GM19240 (cell line): ENCODE results near the gene NHS.

Source experiments
- DNase-seq: peaks from one replicate; pipeline ENCODE4 v3.0.0; 2011; ENCODE audit warnings: low spot score; ENCODE audit not compliant: insufficient read length

NHS gene

GRCh38 chrX:17616936-17617335, 241.9 kb downstream of the NHS start:
- DNase-seq: no peak

- DNase-seq: no peak
Measured at GRCh38 chrX:17617806-17618205, 242.8 kb downstream of the NHS start.

GRCh38 chrX:17621566-17622270, 246.7 kb downstream of the NHS start:
- no peak for DNase-seq

DNA sequence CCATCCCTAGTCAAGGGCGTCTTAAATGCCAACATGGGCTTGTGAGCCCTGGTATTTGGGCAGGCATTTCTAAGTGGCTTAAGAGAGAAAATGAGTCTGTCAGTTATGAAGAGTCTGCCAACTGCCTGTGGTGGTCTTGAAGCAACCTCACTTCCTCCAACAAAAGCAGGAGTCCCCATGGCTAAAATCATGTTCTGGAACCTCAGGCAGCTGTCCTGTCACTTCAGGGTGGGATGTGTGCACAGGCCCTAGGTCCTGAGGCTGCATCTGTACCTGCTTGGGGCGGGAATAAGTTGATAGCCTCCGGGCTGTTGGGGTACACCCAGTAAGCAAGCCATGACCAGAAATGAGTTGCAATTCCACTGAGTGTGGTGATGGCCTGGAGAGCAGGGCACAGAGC, 247.3 kb downstream of the NHS start:
- no peak for DNase-seq

GRCh38 chrX:17623750-17624149, 248.8 kb downstream of the NHS start:
- no peak for DNase-seq

DNA sequence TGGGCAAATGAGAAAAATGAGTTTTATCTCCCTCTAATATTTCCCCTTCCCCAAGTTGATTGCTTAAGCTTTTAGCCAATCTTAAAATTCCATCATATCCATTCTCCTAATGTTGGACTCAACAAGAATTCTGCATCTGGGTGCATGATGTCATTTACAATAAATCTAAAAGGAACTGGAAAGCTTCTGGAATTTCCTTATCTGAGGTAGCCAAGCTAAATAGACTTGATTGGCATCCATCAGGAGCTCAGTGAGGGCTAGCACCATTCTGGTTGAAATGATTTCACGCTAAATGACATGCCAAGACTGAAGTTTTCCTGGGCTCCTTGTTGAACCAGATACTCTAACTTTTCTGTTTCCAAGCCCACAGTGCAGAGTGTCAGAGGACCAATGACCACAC, 252.0 kb downstream of the NHS start:
- no peak for DNase-seq

DNA sequence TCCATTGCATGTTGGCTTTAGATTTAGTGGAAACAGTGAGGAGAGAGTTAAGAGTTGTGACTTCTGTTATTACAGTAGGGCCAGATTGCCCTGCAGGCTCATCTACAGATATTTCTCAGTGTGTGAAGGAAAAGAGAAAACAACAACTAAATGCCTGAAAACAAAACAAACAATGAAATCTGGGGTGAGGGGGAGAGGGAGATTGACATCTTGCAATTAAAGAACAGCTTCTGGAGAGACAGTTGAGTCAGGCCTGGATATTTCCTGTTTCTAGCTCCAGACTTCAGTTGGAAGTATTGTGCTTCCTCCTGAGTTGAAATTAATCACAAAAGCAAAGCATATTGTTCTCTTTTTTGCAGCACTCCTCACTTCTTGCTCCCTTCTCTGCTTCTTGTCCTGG, 254.0 kb downstream of the NHS start:
- DNase-seq: no peak

DNA sequence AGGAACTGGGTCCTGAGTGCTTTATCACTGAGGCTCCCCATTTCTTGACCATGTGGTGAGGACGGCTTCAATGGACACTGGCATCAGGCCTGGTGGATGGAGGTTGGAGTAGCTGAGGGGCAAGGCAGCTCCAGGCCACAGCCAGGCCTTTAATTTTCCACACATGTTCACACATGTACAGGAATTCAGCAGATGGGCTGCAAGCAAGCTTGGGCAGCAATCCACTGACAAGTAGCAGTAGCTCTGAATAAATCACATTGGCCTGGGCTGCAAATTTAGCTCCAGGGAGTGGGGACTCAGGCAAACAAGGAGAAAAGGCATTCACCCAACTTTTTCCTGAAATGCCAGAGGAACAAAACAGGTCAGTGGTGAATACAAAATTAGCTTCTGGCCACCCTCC, 254.5 kb downstream of the NHS start:
- DNase-seq: no peak

- no peak for DNase-seq
Measured at GRCh38 chrX:17631647-17632046, 256.6 kb downstream of the NHS start.

GRCh38 chrX:17632942-17633341, 257.9 kb downstream of the NHS start:
- DNase-seq: no peak

DNA sequence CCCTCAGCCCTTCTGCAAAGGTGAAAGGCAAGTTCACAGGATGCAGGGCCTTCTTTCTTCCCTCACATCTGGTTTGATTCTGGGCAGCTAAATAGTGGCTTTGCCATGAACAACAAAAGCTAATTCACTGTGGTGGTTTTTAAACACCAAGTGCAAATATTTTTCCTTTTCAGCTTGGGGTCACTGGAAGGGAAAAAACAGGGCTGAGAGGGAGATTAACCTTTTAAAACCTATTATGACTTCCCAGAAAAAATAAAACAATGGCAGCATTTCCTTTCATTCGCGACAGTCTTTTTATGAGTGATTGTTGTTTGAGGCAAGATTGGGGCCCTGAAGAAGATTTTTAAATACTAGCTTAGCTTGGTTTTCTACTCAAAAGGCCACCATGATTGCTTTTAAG, 258.5 kb downstream of the NHS start:
- no peak for DNase-seq

- DNase-seq: no peak
Measured at GRCh38 chrX:17634542-17635207, 259.7 kb downstream of the NHS start.

DNA sequence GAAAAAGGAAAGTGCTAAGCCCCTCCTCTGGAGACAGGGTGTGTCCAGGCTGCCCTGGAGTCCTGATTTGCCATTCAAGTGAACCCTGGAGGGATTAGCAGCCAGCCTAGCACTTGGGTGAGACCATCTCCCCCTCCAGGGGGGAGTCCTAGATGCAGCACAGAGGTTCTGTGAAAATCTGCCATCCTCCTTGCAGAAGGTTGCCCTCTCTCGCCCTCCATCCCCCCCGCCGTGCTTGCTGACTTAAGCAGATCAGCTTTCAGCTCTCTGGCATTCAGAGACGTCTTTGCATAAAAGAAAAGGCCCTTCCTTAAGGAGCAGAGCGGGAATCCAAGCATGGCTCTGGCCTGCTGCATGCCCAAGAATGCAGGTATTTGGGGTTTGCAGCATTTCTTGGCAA, 260.2 kb downstream of the NHS start:
- no peak for DNase-seq

- DNase-seq: no peak
Measured at GRCh38 chrX:17637235-17637634, 262.2 kb downstream of the NHS start.

- DNase-seq: no peak
Measured at GRCh38 chrX:17638731-17639130, 263.7 kb downstream of the NHS start.

- no peak for DNase-seq
Measured at GRCh38 chrX:17642891-17643290, 267.9 kb downstream of the NHS start.

GRCh38 chrX:17643528-17643927, 268.5 kb downstream of the NHS start:
- DNase-seq: no peak

DNA sequence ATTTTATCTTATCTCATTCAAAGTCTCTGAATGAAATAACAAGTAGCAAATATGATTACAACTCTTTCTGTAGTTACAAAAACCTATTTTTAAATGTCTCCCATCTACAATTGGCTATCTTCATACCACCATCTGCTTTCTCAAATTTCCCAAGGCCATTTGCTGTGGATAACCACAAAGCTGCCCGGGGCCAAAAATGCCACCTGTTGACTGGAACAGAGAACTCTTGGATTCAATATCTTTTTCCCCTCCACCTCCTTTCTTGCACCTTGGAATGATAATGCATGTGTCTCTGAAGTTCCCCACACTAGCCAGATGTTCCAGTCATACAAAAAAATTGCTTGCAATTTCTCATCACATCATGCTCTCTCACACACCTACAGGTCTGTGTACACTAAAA, 269.0 kb downstream of the NHS start:
- DNase-seq: no peak

- no peak for DNase-seq
Measured at GRCh38 chrX:17654116-17654515, 279.1 kb downstream of the NHS start.

- no peak for DNase-seq
Measured at GRCh38 chrX:17655211-17656034, 280.4 kb downstream of the NHS start.

- DNase-seq: no peak
Measured at GRCh38 chrX:17656035-17656418, 281.0 kb downstream of the NHS start.

DNA sequence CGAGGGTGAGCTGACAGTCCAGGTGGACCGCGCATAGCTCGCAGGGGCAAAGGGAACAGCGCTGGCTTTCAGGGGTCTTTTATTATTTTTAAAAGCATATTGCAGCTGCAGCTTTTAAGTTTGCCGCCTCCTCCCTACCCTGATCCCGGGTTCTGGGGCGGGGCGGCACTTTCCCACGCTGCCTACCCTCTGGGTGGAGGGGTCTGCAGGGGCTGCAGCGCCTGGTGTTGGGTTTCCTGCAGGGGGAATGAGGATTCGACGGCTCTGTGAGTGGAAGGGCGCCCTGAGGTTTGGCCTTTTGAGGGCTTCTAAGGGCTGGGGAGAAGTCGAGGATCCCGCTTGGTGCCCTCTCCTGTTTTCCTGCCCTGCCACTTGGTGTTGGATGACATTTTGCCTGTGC, 281.6 kb downstream of the NHS start:
- DNase-seq: no peak
